Testis (tissue), 3 donors: ENCODE results near the gene DCTN1. TPM values are rescaled to one million over a fixed set of nuclear protein-coding genes. Genes with fewer than 3 reads are reported as not detected.

Experiments used
- DNase-seq: peaks from one replicate; pipeline ENCODE4 v3.0.0-alpha.2; 2019
- H3K27ac ChIP-seq, 2 donors: fragments of 200-600 bp; sonication (generic); one replicate each; pipeline ENCODE4 v1.5.1; 2019
- H3K27me3 ChIP-seq: fragments of 200-600 bp; sonication (generic); one replicate; pipeline ENCODE4 v1.5.1; 2019
- H3K36me3 ChIP-seq: fragments of 200-600 bp; sonication (generic); one replicate; pipeline ENCODE4 v1.5.1; 2017; ENCODE audit warnings: low read depth; ENCODE audit errors: missing control alignments
- H3K4me1 ChIP-seq: fragments of 200-600 bp; sonication (generic); one replicate; pipeline ENCODE4 v1.5.1; 2019
- H3K4me3 ChIP-seq, 2 donors: fragments of 200-600 bp; sonication (generic); one replicate each; pipeline ENCODE4 v1.5.1; 2017 to 2019
- H3K9me3 ChIP-seq: fragments of 200-600 bp; sonication (generic); one replicate; pipeline ENCODE4 v1.5.1; 2017
- CTCF ChIP-seq, 3 experiments: fragments of 450-650 bp in 2 of 3; fragments of 200-600 bp in 1 of 3; sonication (generic) in 1 of 3; IDR thresholded peaks; one replicate each; pipeline ENCODE4 v1.5.1; 2016 to 2019; ENCODE audit warnings: antibody characterized with exemption in 3 of 3, mild to moderate bottlenecking in 2 of 3, moderate library complexity in 1 of 3
- POLR2A ChIP-seq: fragments of 450-650 bp; IDR thresholded peaks from one replicate; pipeline ENCODE4 v1.6.1; 2017; ENCODE audit warnings: antibody characterized with exemption, mild to moderate bottlenecking, moderate library complexity
- WGBS, 2 donors: methylation state at CpG; one replicate each; pipeline ENCODE4 v1.1.5; 2018; 5-methylcytosine and 5-hydroxymethylcytosine counted together
- intact Hi-C: fragments of 100-400 bp; cut with DNase I; formaldehyde crosslinking; loops from one replicate; pipeline ENCODE4 v1.15.1; 2023; ENCODE audit warnings: low total_unique reads
- polyA plus RNA-seq: library from polyadenylated mRNA; stranded (reverse); fragments of 350-450 nt; fragmentation: Illumina TruSeq; extraction: RNeasy Lipid Tissue Mini Kit (QIAGEN cat#74804); gene quantifications from one replicate; pipeline ENCODE4 v1.2.3, GENCODE V29; 2014; ENCODE audit warnings: low read depth, low replicate concordance; ENCODE audit not compliant: insufficient read depth
- total RNA-seq, 2 donors: library from RNA; depleted of rRNA; stranded (reverse); fragments of >200 nt; gene quantifications; one replicate each; pipeline ENCODE4 v1.2.3, GENCODE V29; 2016

Gene DCTN1
- total and polyA plus RNA-seq, 3 donors from 2014 or later = 277 to 403 (median 321) TPM

- H3K9me3 ChIP-seq = no peaks in the 10 kb centered on the region
- H3K27me3 ChIP-seq = no peaks in the 10 kb centered on the region
- no peaks in the 10 kb centered on the region for H3K36me3 ChIP-seq
- no peak for DNase-seq
- H3K4me3 ChIP-seq = peak overlapping the region; percentile 95 to 98
- TF ChIP-seq POLR2A = no peak
- TF ChIP-seq CTCF (IDR thresholded peaks at IDR 0.05) = no peak
- H3K4me1 ChIP-seq = peaks cover 15% of the 10 kb centered on the region
- intact Hi-C loops = no loop called here
- WGBS, 2 donors = 48% methylated on average over 13 of the region's 13 CpGs
- peak overlapping the region; percentile 87 to 89 for H3K27ac ChIP-seq
These were observed 12.3 kb upstream of the DCTN1 start for GRCh38 chr2:74392449-74392743.

DNA sequence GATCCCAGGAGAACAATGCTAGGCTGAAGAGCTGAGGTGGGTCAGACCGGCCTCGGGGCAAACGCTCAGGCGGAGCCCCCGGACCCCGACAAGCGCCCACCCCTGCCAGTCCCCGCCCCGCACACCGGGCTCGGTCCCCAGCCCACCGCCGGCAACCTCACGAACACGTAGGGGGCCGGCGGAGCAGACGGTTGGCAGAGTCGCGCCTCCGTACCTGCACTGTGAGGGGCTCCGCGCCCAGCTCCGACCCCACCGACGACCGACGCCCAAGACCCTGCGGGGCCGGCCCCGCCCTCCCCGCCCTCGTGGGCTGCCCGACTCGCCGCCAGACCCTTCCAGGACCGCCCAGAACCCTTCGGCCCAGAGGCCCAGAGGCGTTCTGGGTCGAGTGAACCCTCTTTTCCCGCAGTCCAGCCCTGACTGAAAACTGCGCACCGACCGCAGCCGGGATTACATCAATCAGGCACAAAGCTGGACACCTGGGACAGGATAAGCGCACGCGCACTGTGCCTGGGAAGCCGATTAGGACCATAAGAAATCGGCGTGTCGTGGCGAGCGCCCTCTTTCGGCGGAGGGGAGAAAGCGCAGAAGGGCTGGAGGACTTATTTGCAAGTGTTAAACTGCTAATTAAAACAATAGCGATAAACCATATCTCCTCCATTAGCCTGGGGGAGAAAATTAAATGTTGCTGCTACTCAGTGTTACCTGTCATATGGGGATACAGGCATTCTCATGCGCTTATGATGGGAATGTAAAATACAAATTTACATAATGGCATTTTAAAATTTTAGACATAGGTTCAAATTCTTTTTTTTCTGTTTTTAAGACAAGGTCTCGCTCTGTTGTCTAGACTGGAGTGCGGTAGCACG is 11.7 kb upstream of the DCTN1 start:
- intact Hi-C loops = no loop called here
- H3K4me1 ChIP-seq = peaks cover 15% of the 10 kb centered on the region
- 1% methylated on average over 17 to 61 of the region's 62 CpGs for WGBS, 2 donors
- peak overlapping the region; percentile 95 to 98 for H3K4me3 ChIP-seq
- no peaks in the 10 kb centered on the region for H3K27me3 ChIP-seq
- H3K36me3 ChIP-seq = no peaks in the 10 kb centered on the region
- DNase-seq = peak; percentile 95
- TF ChIP-seq CTCF (IDR thresholded peaks at IDR 0.05) (peak; percentile 96 to 99 (median 98)), POLR2A (no peak)
- peak overlapping the region; percentile 87 to 89 for H3K27ac ChIP-seq
- H3K9me3 ChIP-seq = no peaks in the 10 kb centered on the region

DNA sequence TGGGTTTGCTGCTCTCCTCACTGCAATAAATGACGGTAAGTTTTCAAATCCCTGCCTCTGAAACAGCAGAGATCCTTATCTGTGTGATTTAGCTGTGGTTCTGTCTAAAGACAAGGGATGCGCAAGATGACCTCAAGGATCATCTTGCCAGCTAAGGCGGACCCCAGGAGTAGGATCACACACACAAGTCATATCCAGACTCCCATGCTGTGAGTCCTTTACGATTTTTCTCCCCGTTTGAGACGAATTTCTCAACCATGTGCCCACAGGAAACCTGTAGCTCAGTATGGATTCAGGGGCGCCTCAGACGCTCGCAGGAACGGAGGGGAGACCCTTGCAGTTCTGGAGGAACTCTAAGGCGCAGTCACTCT is 11.1 kb upstream of the DCTN1 start:
- Histone ChIP-seq H3K9me3 (no peaks in the 10 kb centered on the region), H3K4me3 (peak overlapping the region; percentile 95 to 98), H3K27ac (peak overlapping the region; percentile 87 to 89), H3K4me1 (peaks cover 15% of the 10 kb centered on the region), H3K36me3 (no peaks in the 10 kb centered on the region), H3K27me3 (no peaks in the 10 kb centered on the region)
- no peak for DNase-seq
- TF ChIP-seq CTCF (IDR thresholded peaks at IDR 0.05) (no peak), POLR2A (no peak)
- WGBS, 2 donors = 0% methylated on average over 10 to 11 of the region's 11 CpGs
- intact Hi-C loops = no loop called here

DNA sequence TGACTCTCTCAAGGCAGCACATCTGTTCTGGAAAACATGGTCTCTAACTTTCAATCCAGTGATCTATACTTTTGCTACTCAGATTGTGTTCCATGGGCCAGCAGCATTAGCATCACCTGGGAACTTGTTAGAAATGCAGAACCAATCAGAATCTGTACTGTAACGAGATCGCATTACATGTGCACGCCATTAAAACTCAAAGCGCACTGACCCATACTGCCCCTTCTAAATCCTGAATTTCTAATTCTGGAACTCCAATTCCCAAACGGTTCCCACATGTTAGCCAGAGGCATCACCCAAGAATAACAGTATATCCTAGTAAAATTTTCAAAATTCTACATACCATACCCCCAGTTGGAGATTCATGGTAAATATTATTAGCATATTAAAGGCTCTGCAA is 10.5 kb upstream of the DCTN1 start:
- 21 to 25% methylated on average over 5 of the region's 5 CpGs for WGBS, 2 donors
- intact Hi-C loops = no loop called here
- H3K4me1 ChIP-seq = peaks cover 15% of the 10 kb centered on the region

More for the DNA sequence above, 10.5 kb upstream of the DCTN1 start:
- H3K27me3 ChIP-seq = no peaks in the 10 kb centered on the region
- TF ChIP-seq POLR2A = no peak
- no peak for TF ChIP-seq CTCF (IDR thresholded peaks at IDR 0.05)
- peak overlapping the region; percentile 95 to 98 for H3K4me3 ChIP-seq
- DNase-seq = no peak
- H3K9me3 ChIP-seq = no peaks in the 10 kb centered on the region
- H3K27ac ChIP-seq = no peak overlapping the region
- no peaks in the 10 kb centered on the region for H3K36me3 ChIP-seq
